ENCODE measurements around the gene RELN. TPM values are rescaled to one million over a fixed set of nuclear protein-coding genes. Genes with fewer than 3 reads are reported as not detected.

The RELN gene
- total and polyA plus RNA-seq, 4 donors: 0.26 to 3.6 (median 1.4) TPM; not detected in 1

- 71 to 78% methylated on average over 8 of the region's 8 CpGs for whole genome bisulfite sequencing, 2 donors
- no peak for DNase-seq
- Histone ChIP-seq H3K27me3 (ENCODE audit: control insufficient read depth in 1 of 2, insufficient read depth in 2 of 2, low read length in 1 of 2) (no peaks in the 10 kb centered on the region), H3K4me3 (ENCODE audit: low read length in 2 of 2) (no peak overlapping the region), H3K36me3 (ENCODE audit: control insufficient read depth in 1 of 2, insufficient read depth in 2 of 2, low read length in 1 of 2) (no peaks in the 10 kb centered on the region), H3K4me1 (ENCODE audit: control insufficient read depth in 1 of 2, insufficient read depth in 2 of 2, low read length in 2 of 2) (no peaks in the 10 kb centered on the region), H3K9me3 (ENCODE audit: control insufficient read depth, low read length) (no peaks in the 10 kb centered on the region), H3K27ac (ENCODE audit: low read depth in 1 of 2, low read length in 2 of 2) (no peak overlapping the region)
- no peak for ATAC-seq (ENCODE audit: low FRiP score)
- intact Hi-C loops (cut with DNase I): no loop called here
Measured at GRCh38 chr7:103751311-103751880, 238.1 kb downstream of the RELN start.

GRCh38 chr7:103748680-103749079, 240.8 kb downstream of the RELN start:
- ATAC-seq (ENCODE audit: low FRiP score): no peak
- intact Hi-C loops (cut with DNase I): no loop called here
- WGBS, 2 donors: 70% methylated on average over 1 of the region's 1 CpG
- Histone ChIP-seq H3K9me3 (ENCODE audit: control insufficient read depth, low read length) (no peaks in the 10 kb centered on the region), H3K27me3 (ENCODE audit: control insufficient read depth in 1 of 2, insufficient read depth in 2 of 2, low read length in 1 of 2) (no peaks in the 10 kb centered on the region), H3K4me3 (ENCODE audit: low read length in 2 of 2) (no peak overlapping the region), H3K36me3 (ENCODE audit: control insufficient read depth in 1 of 2, insufficient read depth in 2 of 2, low read length in 1 of 2) (no peaks in the 10 kb centered on the region), H3K27ac (ENCODE audit: low read depth in 1 of 2, low read length in 2 of 2) (no peak overlapping the region), H3K4me1 (ENCODE audit: control insufficient read depth in 1 of 2, insufficient read depth in 2 of 2, low read length in 2 of 2) (no peaks in the 10 kb centered on the region)
- DNase-seq: no peak

- H3K4me3 ChIP-seq (ENCODE audit: low read length in 2 of 2): no peak overlapping the region
- no peaks in the 10 kb centered on the region for H3K27me3 ChIP-seq (ENCODE audit: control insufficient read depth in 1 of 2, insufficient read depth in 2 of 2, low read length in 1 of 2)
- 11 to 14% methylated on average over 1 of the region's 1 CpG for WGBS, 2 donors
- intact Hi-C loops (cut with DNase I): no loop called here
- no peaks in the 10 kb centered on the region for H3K36me3 ChIP-seq (ENCODE audit: control insufficient read depth in 1 of 2, insufficient read depth in 2 of 2, low read length in 1 of 2)
- H3K27ac ChIP-seq (ENCODE audit: low read depth in 1 of 2, low read length in 2 of 2): no peak overlapping the region
- H3K9me3 ChIP-seq (ENCODE audit: control insufficient read depth, low read length): no peaks in the 10 kb centered on the region
- no peaks in the 10 kb centered on the region for H3K4me1 ChIP-seq (ENCODE audit: control insufficient read depth in 1 of 2, insufficient read depth in 2 of 2, low read length in 2 of 2)
- no peak for ATAC-seq (ENCODE audit: low FRiP score)
- DNase-seq: no peak
Measured at GRCh38 chr7:103735377-103735776, 254.1 kb downstream of the RELN start.

GRCh38 chr7:103731169-103731568, 258.3 kb downstream of the RELN start:
- Histone ChIP-seq H3K27me3 (ENCODE audit: control insufficient read depth in 1 of 2, insufficient read depth in 2 of 2, low read length in 1 of 2) (no peaks in the 10 kb centered on the region), H3K27ac (ENCODE audit: low read depth in 1 of 2, low read length in 2 of 2) (no peak overlapping the region), H3K36me3 (ENCODE audit: control insufficient read depth in 1 of 2, insufficient read depth in 2 of 2, low read length in 1 of 2) (no peaks in the 10 kb centered on the region), H3K4me3 (ENCODE audit: low read length in 2 of 2) (no peak overlapping the region), H3K9me3 (ENCODE audit: control insufficient read depth, low read length) (no peaks in the 10 kb centered on the region), H3K4me1 (ENCODE audit: control insufficient read depth in 1 of 2, insufficient read depth in 2 of 2, low read length in 2 of 2) (no peaks in the 10 kb centered on the region)
- intact Hi-C loops (cut with DNase I): no loop called here
- no peak for DNase-seq
- WGBS, 2 donors: 71 to 87% methylated on average over 2 of the region's 2 CpGs
- no peak for ATAC-seq (ENCODE audit: low FRiP score)

GRCh38 chr7:103729026-103729425, 260.4 kb downstream of the RELN start:
- no peaks in the 10 kb centered on the region for H3K36me3 ChIP-seq (ENCODE audit: control insufficient read depth in 1 of 2, insufficient read depth in 2 of 2, low read length in 1 of 2)
- WGBS, 2 donors: 37 to 48% methylated on average over 4 of the region's 4 CpGs
- no peak for ATAC-seq (ENCODE audit: low FRiP score)
- intact Hi-C loops (cut with DNase I): no loop called here
- H3K27me3 ChIP-seq (ENCODE audit: control insufficient read depth in 1 of 2, insufficient read depth in 2 of 2, low read length in 1 of 2): no peaks in the 10 kb centered on the region
- no peak for DNase-seq
- H3K4me3 ChIP-seq (ENCODE audit: low read length in 2 of 2): no peak overlapping the region
- no peak overlapping the region for H3K27ac ChIP-seq (ENCODE audit: low read depth in 1 of 2, low read length in 2 of 2)
- H3K4me1 ChIP-seq (ENCODE audit: control insufficient read depth in 1 of 2, insufficient read depth in 2 of 2, low read length in 2 of 2): no peaks in the 10 kb centered on the region
- H3K9me3 ChIP-seq (ENCODE audit: control insufficient read depth, low read length): no peaks in the 10 kb centered on the region

GRCh38 chr7:103727982-103728610, 261.4 kb downstream of the RELN start:
- WGBS, 2 donors: 55 to 62% methylated on average over 8 of the region's 8 CpGs
- intact Hi-C loops (cut with DNase I): no loop called here
- ATAC-seq (ENCODE audit: low FRiP score): no peak
- no peaks in the 10 kb centered on the region for H3K4me1 ChIP-seq (ENCODE audit: control insufficient read depth in 1 of 2, insufficient read depth in 2 of 2, low read length in 2 of 2)
- no peak overlapping the region for H3K27ac ChIP-seq (ENCODE audit: low read depth in 1 of 2, low read length in 2 of 2)
- H3K27me3 ChIP-seq (ENCODE audit: control insufficient read depth in 1 of 2, insufficient read depth in 2 of 2, low read length in 1 of 2): no peaks in the 10 kb centered on the region
- H3K9me3 ChIP-seq (ENCODE audit: control insufficient read depth, low read length): no peaks in the 10 kb centered on the region
- DNase-seq: no peak
- no peak overlapping the region for H3K4me3 ChIP-seq (ENCODE audit: low read length in 2 of 2)
- H3K36me3 ChIP-seq (ENCODE audit: control insufficient read depth in 1 of 2, insufficient read depth in 2 of 2, low read length in 1 of 2): no peaks in the 10 kb centered on the region

GRCh38 chr7:103719070-103719469, 270.4 kb downstream of the RELN start:
- no peak for DNase-seq
- no peak overlapping the region for H3K4me3 ChIP-seq (ENCODE audit: low read length in 2 of 2)
- no peaks in the 10 kb centered on the region for H3K9me3 ChIP-seq (ENCODE audit: control insufficient read depth, low read length)
- H3K27me3 ChIP-seq (ENCODE audit: control insufficient read depth in 1 of 2, insufficient read depth in 2 of 2, low read length in 1 of 2): no peaks in the 10 kb centered on the region
- ATAC-seq (ENCODE audit: low FRiP score): no peak
- H3K27ac ChIP-seq (ENCODE audit: low read depth in 1 of 2, low read length in 2 of 2): no peak overlapping the region
- 65 to 66% methylated on average over 2 of the region's 2 CpGs for WGBS, 2 donors
- no peaks in the 10 kb centered on the region for H3K36me3 ChIP-seq (ENCODE audit: control insufficient read depth in 1 of 2, insufficient read depth in 2 of 2, low read length in 1 of 2)
- H3K4me1 ChIP-seq (ENCODE audit: control insufficient read depth in 1 of 2, insufficient read depth in 2 of 2, low read length in 2 of 2): no peaks in the 10 kb centered on the region
- intact Hi-C loops (cut with DNase I): no loop called here

GRCh38 chr7:103718482-103719061, 270.9 kb downstream of the RELN start:
- H3K27ac ChIP-seq (ENCODE audit: low read depth in 1 of 2, low read length in 2 of 2): no peak overlapping the region
- H3K36me3 ChIP-seq (ENCODE audit: control insufficient read depth in 1 of 2, insufficient read depth in 2 of 2, low read length in 1 of 2): no peaks in the 10 kb centered on the region
- ATAC-seq (ENCODE audit: low FRiP score): no peak
- no peaks in the 10 kb centered on the region for H3K9me3 ChIP-seq (ENCODE audit: control insufficient read depth, low read length)
- no peaks in the 10 kb centered on the region for H3K4me1 ChIP-seq (ENCODE audit: control insufficient read depth in 1 of 2, insufficient read depth in 2 of 2, low read length in 2 of 2)
- no peak overlapping the region for H3K4me3 ChIP-seq (ENCODE audit: low read length in 2 of 2)
- intact Hi-C loops (cut with DNase I): no loop called here
- DNase-seq: no peak
- no peaks in the 10 kb centered on the region for H3K27me3 ChIP-seq (ENCODE audit: control insufficient read depth in 1 of 2, insufficient read depth in 2 of 2, low read length in 1 of 2)

- intact Hi-C loops (cut with DNase I): no loop called here
- no peak overlapping the region for H3K4me3 ChIP-seq (ENCODE audit: low read length in 2 of 2)
- no peaks in the 10 kb centered on the region for H3K4me1 ChIP-seq (ENCODE audit: control insufficient read depth in 1 of 2, insufficient read depth in 2 of 2, low read length in 2 of 2)
- no peak overlapping the region for H3K27ac ChIP-seq (ENCODE audit: low read depth in 1 of 2, low read length in 2 of 2)
- 64% methylated on average over 3 of the region's 3 CpGs for WGBS, 2 donors
- no peaks in the 10 kb centered on the region for H3K36me3 ChIP-seq (ENCODE audit: control insufficient read depth in 1 of 2, insufficient read depth in 2 of 2, low read length in 1 of 2)
- no peaks in the 10 kb centered on the region for H3K27me3 ChIP-seq (ENCODE audit: control insufficient read depth in 1 of 2, insufficient read depth in 2 of 2, low read length in 1 of 2)
- H3K9me3 ChIP-seq (ENCODE audit: control insufficient read depth, low read length): no peaks in the 10 kb centered on the region
- ATAC-seq (ENCODE audit: low FRiP score) (no peak), DNase-seq (no peak)
Measured at GRCh38 chr7:103717574-103717973, 271.9 kb downstream of the RELN start.

Measured in aorta (tissue), 5 donors.